Activated T-cell treated with anti-CD3 and anti-CD28 coated beads for 4 hours (primary cell): ENCODE data around the gene CADPS.

Source experiments
- DNase-seq: peaks from one replicate; pipeline ENCODE4 v3.0.0-alpha.2; 2020

Gene CADPS

DNA sequence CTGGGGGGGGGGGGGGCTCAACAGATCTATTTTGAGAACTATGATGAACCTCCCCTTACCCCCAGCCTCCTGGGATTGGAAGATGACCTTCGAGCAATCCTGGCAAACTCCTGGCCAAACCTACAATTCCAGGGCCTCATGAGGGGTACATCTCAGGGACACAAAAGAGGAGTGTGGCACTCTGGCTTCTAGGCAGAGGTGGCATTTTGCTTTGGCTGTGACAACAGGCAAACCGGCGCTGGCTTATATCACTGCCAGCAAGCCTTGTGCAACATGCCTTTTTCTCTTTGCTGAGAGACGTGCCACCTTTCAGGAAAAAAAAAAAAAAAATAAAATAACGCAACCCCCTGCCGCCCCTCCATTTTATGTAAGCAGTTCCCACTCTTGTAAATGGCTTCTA lies 470.1 kb downstream of the CADPS start:
- DNase-seq: no peak

DNA sequence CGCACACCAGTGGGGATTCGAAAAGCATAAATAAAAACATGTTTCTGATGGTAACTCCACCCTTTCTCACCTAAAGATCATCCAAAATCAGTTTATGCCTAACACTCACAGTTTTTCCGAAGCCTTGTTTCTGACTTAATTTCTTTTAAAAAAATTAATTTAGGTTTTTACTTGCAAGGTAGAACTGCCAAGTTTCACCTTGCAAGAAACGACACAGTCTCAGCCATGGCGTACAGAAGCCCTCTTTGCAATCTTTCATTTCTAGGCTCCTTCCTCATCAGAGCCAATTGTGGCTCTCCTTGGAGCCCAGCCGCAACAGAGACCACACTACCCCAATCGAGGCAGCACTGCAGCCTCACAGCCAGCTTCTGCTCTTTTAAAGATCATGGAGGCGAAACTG lies 470.9 kb downstream of the CADPS start:
- DNase-seq: no peak

DNA sequence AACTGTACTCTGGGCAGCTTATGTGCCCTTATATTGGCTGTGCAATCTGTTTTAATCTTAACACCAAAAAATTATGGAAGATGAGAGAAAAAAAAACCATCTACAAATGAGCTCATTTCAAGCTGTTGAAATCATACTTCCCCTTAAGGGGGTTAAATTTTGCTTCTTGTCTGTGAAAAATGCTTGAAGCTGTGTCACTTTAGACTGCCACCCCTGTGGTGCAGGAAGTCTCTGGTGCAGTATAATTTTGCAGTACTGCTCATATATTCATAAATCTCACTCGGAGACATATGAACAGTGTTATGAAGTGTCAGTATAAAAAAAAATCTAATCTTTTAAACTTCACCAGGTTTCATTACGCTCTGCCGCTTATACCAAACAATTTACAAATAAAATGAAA lies 471.5 kb downstream of the CADPS start:
- no peak for DNase-seq

DNA sequence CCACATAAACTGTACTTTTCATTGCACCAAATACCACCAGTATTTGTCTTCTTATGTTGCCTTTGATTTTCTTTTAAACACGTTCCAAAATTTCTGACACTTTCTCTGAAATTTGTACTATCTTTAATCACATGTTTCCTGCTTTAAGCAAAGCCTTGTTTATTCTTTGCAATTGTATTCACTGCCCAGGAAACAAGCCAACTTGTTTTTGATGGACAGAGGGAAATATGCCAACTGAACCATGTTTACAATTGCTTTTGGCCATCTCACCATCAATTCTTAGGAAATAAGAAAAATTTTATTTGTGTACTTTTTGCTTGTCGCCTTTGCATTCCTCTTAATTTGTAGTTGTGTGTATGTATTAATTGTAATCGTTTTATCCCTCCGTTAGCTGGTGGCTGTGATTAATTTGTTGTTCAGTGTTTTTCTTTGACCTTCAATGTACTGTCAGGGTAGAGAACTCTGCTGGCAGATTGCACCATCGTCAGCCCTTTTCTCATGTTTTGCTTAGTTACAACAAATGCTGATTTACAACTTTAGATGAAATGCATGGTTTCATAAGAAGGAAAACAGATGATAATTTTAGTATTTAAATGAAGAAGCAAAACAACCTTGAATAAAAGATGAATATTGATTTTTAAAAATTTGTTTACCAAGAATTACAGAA lies 482.5 kb downstream of the CADPS start:
- no peak for DNase-seq

DNA sequence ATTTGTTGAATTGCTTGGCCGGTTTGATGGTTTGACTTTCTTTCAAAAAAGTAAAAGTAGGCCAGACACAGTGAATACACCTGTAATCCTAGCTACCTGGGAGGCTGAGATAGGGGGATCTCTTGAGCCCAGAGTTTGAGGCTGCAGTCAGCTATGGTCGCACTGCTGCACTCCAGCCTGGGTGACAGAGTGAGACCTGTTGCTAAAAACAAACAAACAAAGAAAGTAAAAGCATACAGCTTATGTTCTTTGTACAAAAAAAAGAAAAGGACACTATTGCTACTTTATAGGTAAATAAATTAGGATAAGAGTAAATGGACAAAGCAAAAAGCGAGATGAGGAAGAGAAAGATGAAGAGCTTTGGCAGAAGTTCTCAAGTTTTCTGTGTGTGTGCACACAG lies 488.0 kb downstream of the CADPS start:
- DNase-seq: no peak

DNA sequence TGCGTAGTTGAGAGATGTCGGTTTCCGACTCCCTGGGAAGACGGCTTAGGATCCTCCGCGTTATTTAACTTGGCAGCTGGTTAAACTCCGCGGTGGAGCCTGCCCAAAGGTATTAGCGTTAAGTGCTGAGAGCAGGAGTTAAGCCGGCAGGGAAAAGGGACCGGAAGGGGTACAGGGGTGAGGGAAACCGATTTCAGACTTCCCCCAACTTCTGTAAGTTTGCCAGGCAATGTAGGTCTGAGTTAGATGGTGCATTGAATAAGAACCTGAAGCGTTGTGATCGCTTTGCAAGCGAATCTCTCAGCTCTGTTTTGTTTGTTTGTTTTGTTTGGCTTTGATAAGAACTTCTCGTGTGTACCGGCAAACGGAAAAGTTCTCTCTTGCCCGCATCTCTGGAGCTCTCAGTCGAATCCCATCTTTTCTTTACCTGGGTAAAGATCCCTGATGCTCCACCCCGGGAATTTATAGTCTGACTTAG lies 495.9 kb downstream of the CADPS start:
- DNase-seq: no peak

DNA sequence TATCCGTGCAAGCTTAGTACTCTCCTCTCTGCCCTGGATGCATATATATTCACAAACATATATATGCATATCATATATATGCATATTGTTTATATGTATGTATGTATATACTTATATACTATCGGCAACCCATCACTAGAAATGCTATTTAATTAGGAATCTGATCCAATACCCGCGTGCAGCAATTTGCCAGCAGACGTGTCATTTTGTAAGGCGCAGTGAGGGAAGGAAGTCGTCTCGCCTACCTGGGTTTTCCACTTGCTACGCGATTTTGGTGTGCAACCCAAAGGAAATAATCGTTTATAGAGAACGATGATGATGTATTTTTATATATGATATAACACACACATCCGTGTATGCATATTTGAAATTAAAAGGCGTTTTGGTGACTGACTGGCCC lies 496.3 kb downstream of the CADPS start:
- no peak for DNase-seq

DNA sequence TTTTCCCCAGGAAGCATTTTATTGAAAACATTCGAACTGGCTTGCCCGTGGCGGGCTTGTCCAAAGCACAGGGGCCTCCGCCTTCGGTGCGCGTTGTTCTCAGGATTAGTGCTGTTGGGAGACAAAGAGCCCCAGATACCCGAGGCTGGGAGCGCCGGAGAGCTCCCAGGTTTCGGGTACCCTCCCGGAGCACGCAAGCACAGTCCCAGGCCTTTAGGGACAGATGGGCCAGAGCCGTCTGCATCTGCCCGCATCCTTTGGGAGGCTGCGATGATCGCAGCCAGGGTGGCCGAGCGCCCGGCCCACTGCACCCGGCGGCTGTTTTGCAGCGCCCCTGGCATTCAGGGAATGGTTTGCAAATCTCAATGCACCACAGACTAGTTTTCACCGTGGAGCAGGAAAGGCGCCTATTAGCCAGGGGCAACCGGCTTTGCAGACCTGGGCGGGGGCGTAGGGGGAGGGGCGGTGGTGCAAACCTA lies 496.9 kb downstream of the CADPS start:
- DNase-seq: no peak

DNA sequence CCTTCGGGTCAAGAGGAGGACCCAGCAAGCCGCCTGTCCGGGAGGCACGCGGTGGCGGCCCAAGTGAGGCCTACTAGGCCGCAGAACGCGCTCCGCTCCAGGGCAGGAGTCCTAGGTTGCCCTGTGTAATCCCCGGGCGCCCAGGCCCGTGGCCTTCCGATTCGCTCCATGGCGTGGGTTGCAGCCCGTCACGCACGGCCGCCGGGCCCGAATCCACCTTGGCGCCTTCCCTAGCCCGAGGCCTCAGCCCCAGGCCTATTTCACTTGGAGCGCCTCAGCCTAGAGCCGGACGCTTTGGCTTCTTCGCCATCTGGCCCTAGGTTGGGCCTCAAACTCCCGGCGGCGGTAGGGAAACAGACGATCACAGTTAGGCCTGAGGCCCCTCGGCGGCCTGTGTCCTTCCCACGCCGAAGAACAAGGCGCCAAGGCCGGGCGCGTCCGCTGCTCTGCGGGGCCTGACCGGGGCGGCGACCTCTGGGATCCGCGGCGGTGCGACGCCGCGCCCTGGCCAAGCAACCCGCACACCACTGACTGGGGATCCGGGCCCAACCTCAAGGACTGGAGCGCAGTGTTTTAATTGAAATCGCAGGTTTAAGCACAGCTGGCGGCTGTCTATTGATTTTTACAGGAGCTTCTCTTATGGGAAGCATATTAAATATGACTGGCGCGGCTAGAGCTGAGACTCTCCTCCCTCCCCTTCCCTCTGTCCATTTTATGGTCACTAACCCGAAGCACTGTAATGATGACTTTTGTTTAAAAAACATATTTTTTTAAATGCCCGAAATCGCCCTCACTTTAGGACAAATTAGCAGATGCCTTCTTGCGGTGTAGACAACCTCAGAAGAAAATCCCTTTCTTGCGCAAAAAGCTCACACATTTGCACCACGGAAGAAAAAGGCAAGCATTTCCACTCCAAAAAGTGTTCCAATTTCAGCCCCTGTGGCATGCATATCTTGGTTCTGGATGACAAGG lies 498.0 kb downstream of the CADPS start:
- no peak for DNase-seq

DNA sequence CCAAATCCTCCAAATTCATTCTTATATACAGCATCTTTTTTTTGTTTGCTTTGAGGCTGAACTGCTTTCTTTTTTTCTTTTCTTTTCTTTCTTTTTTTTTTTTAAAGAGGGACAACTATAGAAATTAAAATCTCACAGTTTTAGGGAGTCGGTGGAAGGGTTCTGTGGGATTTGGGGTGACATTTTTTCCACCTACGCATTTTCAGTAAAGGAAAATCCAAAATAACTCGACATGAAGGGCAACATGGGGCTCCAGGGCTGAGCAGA lies 498.8 kb downstream of the CADPS start:
- no peak for DNase-seq

DNA sequence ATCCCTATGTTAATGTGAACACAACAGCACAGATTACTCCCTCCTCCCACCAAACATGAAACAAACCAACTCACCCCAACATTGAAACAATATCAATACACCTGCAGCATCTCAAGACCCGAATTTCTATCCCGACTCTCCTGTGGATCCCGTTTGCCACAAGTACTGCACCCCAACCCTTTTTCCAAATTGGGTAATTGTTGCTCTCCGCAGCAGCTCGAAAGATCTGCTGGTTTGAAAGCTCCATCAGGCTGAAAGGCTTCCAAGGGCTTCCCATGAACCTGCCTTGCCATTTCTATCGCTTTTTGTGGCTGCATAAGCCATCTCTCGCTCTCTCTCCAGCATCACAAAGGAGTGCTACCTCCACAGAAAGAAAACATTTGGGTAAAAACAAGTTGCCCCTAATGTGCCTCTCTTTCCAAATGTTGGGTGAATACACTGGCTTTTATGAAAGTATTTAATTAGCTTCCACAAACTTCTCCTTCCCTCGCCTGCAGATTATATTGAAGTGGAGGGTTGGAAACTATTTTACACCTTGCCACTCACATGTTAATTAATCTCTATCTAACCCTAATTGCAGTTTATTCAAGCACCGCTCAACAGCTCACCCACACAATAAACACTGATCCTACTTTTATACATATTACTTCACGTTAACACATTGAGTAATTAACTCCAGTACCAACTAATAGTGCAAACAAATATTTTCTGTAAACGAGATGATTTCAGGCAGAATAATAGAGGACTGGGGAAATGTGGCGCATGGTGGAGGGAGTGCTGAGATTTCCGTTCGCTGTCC lies 499.4 kb downstream of the CADPS start:
- no peak for DNase-seq

DNA sequence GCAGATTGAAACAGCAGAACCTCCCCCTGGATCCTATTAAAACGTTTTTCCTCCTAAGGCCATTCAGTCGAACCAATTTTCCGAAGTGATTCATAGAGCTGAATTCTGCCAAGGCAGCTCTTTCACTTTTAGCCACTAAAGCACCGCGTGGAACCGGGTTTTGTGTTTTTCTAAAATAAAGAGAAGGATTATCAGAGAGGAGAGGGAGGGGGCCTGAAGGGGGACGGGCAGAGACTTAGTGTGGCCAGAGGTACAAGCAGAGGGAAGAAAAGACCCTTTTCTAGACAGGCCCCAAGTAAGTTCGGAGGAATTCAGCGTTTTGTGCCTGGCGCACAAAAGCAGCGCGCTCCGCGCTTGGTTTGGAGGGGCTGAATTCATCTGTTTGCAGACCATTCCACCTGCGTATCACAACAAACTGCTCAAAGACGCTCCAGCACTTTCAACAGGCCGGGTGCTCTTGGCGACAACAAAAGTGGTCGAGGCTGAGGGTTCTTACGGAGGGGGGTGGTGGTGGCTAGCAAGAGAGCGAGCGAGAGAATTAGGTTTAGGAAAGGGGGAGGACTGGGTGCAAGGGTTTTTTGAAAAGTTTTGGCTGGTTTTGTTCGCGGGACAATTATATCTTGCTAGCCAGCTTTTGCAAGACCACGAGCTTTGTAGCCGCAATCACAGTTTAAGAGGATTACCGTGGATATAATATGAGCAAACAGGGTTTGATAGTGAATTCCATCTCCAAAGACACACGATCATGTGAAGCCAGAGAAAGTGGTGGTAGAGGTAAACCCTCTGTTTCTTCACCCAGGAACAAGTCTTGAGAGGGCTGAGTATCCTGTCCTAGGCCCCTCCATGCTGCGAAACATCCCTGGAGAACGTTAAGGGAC lies 500.6 kb downstream of the CADPS start:
- no peak for DNase-seq

DNA sequence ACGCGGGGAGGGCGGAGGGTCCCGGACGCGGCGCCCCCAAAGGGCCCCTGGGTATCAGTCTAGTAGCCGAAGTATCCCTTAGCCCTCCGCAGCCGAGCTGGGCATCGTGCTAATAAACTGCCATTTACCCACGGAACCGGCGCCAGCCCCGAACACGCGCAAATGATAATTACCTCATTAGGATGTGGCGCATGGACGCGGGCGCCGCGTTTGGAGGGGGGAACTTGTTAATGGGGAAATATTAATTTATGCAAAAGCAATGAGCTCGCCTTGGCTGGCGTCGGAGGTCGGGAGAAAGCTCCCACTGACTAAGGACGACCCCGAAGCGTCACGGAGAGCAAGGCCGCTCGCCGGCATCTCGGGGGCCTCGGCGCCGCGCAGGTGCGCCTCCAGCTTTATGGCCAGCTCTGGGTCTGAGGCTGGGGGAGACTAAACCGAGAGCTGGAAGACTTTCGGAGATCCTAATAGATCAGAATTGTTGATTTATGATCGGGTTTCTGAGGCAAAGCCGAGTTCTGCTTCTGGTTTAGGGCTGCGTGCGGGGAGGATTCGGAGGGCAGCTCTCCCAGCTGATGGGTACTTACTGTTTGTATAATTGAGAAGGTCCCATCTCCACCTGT lies 501.4 kb downstream of the CADPS start:
- no peak for DNase-seq

DNA sequence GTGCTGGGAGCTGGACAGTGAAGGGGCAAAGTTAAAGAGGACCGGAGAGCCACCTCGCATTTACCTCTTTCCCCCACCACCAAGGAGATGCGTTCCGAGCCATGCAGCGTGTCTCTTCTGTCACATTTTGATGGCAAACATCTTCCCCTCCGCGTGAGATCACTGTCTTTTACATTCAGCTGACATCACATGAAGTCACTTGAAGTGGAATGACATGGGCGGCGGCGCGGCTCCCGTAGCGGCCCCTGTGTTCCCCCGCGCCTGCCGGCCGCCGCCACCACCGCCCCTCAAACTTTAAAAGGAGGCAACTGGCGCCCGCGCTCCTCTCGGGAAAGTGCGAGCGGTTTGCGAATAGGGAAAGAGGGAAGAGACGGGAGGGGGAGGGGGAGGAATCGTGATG lies 502.0 kb downstream of the CADPS start, which contains the start of gene FEZF2:
FEZF2 (minus strand) TSS at position 336 of the 400 bp plus-strand sequence. CDS start 682 bp downstream, outside the sequence.
- no peak for DNase-seq

DNA sequence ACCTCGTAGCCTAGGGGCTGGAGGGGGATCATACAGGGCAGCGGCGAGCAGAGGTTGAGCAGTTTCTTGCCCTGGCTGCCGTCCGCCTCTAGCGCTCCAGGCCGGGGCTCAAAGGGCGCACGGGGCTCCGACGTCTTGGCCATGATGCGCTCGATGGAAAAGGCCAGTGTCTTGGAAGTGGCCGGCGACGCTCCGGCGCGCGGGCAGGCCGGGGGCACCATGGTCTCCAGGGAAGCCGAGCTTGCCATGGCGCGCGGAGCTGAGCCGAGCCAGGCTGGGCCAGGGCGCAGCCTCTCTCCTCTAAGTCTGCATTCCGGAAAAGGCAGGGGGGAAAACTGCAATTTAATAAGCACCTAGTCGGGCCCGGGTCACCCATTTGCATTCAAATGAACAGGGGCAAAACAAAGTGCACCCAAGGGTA lies 502.6 kb downstream of the CADPS start:
- no peak for DNase-seq

DNA sequence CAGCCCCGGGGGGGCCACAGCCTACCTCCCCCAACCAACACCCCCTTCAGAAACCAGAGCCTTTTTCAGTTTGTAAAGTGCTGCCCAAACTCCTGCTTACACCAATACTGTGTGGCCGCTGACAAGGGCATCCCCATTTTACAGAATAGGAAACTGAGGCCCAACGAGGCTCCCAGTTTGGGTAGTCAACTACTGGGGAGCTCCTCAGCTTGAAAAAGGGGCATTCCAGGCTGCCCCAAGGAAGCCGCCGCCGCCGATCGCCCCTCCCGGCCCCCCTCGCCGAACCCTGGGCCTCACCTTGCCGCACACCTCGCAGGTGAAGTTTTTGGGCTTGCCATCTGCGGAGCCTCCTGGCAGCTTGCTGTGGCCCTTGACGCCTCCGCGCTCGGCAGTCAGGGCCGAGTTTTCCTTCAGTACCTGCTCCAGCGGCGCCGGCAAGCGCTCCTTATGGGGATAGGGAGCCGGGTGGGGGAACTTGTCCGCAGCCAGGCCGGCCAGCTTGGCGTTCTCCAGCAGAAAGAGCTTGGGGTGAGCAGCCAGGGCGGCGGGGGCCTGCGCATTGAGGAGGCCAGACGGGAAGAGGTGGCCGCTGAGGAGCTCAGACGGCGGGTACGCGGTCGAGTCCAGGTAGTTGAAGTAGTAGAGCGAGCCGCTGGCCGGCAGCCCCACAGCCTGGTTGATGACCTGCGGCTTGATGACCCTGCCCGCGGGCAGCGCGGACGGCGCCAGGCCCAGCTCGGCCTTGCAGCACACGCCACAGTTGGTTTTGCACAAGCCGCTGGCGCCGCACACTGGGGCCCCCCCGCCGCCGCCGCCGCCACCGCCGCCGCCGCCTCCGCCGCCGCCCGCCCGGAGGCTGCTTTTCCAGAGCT lies 503.3 kb downstream of the CADPS start:
- no peak for DNase-seq

DNA sequence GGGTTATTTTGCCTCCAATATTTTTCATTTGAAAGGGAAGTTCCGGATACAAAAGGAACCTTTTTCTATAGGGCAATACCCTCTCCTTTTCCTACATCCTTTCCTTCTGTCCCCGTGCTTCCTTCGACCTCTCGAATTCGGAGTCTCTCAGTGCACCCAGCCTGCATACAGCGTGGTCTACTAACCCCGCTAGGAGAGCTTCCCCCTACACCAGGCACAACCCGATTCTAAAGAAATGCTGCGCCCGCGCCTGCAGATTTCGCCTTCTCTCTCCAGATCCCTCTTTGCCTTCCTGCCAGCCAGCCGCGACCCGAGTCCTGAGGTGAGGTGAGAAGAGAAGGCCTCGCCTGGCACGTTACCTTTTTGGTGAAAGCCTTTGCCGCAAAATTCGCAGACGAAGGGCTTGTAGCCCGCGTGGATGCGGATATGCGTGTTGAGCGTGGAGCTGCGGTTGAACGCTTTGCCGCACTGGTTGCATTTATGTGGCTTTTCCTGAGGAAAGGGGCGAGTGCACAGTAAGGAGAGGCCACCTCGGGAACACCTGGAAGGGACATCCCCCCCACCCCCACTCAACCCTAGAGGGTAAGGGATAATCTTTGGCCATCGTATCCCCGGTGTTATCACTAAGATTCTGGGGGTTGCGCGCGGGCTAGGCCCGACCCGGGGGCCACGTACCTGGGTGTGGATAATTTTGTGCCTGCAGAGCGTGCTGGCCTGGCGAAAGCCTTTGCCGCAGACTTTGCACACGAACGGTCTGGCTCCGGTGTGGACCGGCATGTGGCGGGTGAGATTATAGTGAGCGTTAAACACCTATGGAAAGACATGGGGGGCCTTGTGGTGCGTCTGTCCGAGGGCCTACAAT lies 504.1 kb downstream of the CADPS start:
- no peak for DNase-seq

DNA sequence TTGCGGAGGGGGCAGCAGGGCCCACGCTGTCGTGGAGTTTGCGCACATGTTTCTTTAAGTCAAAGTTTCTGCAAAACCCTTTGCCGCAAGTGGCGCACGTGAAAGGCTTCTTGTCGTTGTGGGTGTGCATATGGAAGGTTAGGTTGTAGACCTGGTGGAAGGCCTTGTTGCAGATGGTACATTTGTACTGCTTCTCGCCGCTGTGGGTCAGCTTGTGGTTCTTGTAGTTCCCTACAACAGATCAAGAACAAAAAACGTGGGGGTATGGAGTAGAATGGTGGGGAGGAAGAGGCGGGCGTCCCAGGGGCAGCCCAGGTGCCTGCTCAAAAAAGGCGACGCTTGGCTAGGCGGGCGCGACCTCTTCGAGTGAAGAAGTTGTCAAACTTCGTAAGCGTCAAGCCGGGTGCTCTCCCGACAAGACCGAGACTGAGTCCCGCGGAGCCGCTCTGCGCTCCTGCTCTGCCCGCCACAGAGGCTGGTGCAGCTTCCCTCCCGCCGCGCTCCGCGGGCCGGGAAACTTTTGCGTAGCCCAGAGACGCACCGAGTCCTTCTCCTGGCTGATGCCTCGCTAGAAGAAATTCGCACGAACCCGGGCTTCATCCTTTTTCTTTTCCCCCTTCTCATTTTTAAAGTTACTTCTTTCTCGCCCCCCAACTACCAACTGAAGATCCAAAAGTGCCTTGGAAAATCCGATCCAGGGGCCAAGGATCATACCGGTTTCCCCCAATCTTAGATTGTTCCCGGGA lies 504.9 kb downstream of the CADPS start:
- no peak for DNase-seq

DNA sequence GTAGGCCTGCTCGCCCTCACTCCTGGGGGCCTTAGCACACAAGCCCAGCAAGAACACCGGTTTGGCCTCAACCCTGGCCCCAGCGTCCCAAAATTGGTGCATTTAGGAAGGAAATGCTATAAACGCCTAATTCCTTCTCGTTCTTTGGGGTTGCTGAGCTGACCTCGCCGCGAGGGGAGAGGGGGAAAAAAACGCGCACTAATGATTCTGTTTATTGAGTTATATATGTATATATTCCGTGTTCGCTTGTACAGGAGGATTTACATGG lies 505.8 kb downstream of the CADPS start:
- no peak for DNase-seq
